ENCODE results near the gene LRP1.

DNA sequence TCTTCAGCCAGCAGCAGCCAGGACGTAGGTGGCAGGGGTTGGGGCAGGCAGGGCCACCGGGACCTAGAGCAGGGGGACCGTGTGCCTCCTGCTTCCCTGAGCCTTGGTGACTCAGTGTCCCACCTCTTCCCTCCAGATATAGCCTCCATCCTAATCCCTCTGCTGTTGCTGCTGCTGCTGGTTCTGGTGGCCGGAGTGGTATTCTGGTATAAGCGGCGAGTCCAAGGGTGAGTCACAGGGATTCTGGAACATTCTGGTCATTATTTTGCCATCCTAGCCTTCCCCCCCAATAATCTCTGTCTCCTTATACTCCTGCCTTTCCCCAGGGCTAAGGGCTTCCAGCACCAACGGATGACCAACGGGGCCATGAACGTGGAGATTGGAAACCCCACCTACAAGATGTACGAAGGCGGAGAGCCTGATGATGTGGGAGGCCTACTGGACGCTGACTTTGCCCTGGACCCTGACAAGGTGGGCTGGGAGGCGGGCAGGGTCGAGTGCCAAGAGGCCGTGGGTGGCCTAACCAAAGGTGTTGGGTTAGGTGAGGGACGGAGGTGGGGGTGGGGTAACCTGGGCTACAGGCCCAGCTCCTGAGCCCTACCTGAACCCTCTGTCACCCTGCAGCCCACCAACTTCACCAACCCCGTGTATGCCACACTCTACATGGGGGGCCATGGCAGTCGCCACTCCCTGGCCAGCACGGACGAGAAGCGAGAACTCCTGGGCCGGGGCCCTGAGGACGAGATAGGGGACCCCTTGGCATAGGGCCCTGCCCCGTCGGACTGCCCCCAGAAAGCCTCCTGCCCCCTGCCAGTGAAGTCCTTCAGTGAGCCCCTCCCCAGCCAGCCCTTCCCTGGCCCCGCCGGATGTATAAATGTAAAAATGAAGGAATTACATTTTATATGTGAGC lies 83.8 kb downstream of the LRP1 start:
- TF ChIP-seq YY1 (IDR thresholded peaks at IDR 0.05; ENCODE audit: insufficient read depth, insufficient read length) (no peak), SUZ12 (IDR thresholded peaks at IDR 0.05; ENCODE audit: extremely low read depth, insufficient read depth, insufficient read length) (no peak), ZNF274 (IDR thresholded peaks at IDR 0.05; ENCODE audit: low read depth, low read length) (no peak)

All from NT2/D1 (cell line).